GM12872 (cell line): ENCODE data around the gene MRS2.

Source experiments
- TF ChIP-seq, protein P1 (sequence below): IDR thresholded peaks from 3 replicates; pipeline ENCODE4 v1.5.1; 2011; ENCODE audit warnings: low read depth, mild to moderate bottlenecking, low read length, moderate library complexity; ENCODE audit not compliant: insufficient read depth

MRS2 gene

DNA sequence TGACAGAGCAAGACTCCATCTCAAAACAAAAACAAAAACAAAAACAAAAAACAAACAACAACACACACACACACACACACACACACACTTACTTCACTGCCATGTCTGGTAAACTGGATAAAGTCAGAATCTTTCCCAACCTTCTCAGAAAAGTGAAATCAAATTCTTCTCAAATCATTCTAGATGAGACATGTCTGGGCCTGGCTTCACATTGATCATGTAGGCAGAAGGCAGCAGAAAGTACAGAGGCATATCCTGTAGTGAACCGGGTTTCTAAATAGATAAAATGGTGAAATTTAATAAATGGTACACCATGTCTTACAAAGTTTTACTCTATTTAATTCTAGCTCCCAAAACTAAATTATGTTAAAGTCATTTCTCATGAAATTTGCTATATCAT lies 14.9 kb upstream of the MRS2 start:
- TF ChIP-seq, protein P1, sequence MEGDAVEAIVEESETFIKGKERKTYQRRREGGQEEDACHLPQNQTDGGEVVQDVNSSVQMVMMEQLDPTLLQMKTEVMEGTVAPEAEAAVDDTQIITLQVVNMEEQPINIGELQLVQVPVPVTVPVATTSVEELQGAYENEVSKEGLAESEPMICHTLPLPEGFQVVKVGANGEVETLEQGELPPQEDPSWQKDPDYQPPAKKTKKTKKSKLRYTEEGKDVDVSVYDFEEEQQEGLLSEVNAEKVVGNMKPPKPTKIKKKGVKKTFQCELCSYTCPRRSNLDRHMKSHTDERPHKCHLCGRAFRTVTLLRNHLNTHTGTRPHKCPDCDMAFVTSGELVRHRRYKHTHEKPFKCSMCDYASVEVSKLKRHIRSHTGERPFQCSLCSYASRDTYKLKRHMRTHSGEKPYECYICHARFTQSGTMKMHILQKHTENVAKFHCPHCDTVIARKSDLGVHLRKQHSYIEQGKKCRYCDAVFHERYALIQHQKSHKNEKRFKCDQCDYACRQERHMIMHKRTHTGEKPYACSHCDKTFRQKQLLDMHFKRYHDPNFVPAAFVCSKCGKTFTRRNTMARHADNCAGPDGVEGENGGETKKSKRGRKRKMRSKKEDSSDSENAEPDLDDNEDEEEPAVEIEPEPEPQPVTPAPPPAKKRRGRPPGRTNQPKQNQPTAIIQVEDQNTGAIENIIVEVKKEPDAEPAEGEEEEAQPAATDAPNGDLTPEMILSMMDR, result no peak

DNA sequence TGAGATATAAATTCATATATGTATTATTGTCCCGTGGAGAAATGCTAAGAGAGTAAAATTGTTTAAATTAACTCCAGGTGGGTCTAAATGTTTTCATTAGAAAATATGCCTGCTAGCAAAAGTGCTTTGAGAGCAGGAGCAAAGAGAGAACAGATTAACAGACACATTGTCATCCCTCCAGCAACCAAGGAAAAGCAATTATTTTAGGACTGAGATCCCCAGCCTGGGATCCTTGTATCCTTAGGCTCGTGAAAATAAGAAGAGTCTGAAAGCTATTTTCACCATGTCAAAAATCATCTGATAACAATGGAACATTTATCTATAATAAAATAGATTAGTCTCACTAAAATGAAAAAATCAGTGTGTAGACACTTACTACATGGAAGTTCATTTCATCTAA lies 11.5 kb upstream of the MRS2 start:
- TF ChIP-seq, protein P1, result no peak

DNA sequence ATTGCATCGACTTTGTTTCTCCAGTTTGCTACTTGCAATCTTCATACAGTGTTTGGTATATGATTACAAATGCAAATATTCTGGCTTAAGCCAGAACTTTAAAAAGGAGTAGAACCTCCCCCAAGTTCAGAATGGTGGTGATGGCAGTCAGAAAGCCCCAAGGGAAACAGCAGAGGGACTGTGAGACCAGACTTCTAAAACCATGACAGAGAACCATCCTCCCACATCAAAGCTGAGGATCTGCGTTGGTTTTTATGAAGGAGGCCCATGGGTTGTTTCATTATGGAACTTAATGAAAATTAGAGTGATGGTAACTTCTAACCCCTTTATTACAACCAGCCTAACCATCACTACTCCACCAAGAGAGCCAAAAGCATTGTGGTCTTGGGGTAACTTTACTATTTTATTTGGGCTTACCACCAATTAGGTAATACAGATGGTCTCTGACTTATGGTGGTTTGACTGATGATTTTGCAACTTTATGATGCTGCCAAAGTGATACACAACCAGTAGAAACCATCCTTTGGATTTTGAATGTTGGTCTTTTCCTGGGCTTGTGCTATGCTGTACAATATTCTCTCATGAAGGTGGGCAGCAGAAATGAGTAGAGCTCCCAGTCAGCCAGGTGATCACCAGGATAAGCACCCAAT lies 10.9 kb upstream of the MRS2 start:
- TF ChIP-seq, protein P1, result no peak

DNA sequence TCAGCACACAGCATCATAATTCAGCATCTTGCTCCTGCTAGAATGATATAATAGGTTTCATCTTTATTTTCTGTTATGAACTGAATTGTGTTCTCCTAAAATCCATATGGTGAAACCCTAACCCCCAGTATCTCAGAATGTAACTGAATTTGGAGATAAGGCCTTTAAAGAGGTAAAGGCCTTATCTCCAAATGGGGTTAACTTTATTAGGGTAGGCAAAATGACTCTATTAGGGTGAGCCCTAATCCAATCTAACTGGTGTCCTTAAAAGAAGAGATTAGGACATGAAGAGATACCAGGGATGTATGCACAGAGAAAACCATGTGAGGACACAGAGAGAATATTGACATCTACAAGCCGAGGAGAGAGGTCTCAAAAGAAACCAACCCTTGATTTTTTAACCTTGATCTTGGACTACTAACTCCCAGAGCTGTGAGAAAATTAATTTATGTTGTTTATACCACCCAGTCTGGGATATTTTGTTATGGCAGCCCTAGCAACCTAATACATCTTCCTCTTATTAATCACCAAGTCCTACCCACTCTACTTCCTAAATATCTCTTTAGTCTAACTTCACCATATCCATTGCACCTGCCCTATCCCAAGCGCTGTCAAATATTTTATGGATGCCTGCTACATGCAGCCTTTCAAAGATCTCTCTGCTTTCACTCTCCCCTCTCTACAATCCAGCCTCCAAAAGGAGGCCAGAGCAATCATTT lies 8.5 kb upstream of the MRS2 start:
- TF ChIP-seq, protein P1, result no peak

DNA sequence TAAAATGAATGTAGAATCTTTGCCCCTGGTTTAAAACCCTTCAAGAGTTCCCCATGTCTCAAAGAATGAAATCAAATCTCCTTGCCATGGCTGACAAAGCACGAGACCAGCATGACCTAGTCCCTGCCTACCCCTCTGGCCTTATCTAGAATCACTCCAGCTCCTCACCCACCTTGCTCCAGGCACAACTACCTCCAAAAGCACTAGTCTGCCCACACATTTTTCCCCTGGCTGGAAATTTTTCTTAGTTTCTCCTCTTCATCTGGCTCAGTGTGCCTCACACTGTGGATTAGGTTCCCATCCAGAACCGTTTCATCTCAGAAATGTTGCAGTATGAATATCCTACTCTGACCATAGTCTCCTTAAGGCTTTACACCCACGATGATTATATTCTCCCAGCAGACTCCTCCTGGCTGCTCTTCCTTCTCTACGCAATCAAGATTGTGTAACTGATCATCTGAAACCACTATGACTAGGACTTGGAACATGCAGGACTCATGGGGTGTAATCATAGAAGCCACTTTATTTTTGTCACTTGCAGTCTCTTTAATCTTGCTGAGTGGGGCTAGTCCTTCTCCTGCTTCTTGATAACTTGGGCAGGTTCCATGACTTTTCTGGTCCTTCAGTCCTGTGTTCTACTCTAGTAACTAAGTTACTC lies 7.8 kb upstream of the MRS2 start:
- TF ChIP-seq, protein P1, result no peak

DNA sequence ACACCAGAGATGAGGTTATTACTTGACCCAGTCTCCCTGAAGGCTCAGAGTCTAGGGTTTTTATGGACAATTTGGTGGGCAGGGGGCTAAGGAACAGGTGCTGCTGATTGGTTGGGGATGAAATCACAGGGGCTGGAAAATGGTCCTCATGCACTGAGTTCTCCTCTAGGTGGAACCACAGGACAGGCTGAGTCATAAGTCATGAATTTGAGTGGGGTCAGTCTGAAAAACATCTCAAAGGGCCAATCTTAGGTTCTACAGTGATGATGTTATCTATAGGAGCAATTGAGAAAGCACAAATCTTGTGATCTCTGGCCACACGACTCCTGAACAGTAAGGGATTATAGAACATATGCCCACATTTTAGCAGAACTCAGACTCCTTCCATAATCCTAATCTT lies 5.9 kb upstream of the MRS2 start:
- TF ChIP-seq, protein P1, result no peak

DNA sequence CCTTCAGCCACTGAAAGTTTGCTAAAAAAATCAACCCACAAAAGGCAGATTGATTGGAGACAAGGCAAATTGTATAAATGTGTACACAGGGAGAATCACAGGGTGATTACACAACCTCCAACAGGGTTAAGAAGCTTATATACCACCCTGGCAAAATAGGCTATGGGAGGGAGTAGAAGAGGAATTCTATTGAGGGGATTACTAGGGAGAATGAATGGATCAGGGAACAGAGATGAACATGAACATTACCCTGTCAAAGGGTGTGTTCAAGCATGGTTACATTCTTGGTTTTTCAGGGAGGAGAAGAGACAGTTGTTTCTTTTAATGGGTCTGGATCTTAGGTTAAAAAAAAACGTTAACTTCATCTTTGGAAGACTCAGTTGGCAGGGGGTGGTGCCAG lies 5.1 kb upstream of the MRS2 start:
- TF ChIP-seq, protein P1, result no peak
